Loucy (cell line): Measurements from ENCODE around the gene DHRS2.

Experiments
- CTCF ChIP-seq: fragments of 200-600 bp; sonication (generic); conservative IDR thresholded peaks from 2 replicates; pipeline ENCODE4 v1.5.1; 2014; ENCODE audit warnings: mild to moderate bottlenecking, antibody characterized with exemption, low read length
- EZH2phosphoT487 ChIP-seq: fragments of 200-600 bp; IDR thresholded peaks from 2 replicates; pipeline ENCODE4 v1.6.1; 2018; ENCODE audit warnings: antibody characterized with exemption, mild to moderate bottlenecking, moderate library complexity, borderline replicate concordance

- TF ChIP-seq EZH2phosphoT487, result no peak
- no peak for TF ChIP-seq CTCF
Measured at GRCh38 chr14:23661542-23661941, 25.4 kb downstream of the DHRS2 start.
